ENCODE measurements around the gene RAD17.
"Not testable (repeated sequence)": the region's sequence is repeated elsewhere in the genome, so short reads cannot be mapped to it uniquely, and the experiment has no call there.

Gene RAD17

GRCh38 chr5:69418554-69418953 is 48.9 kb downstream of the RAD17 start:
- in situ Hi-C loops (cut with HindIII; ENCODE audit: low sequenced_read_pairs): no loop called here
- DNase-seq (ENCODE audit: low read depth, low spot score): no peak
- no peak for TF ChIP-seq CTCF (IDR thresholded peaks at IDR 0.05; ENCODE audit: low read depth, low read length)
- no peak overlapping the region for H3K4me3 ChIP-seq (ENCODE audit: low read depth, low read length)

- TF ChIP-seq CTCF (IDR thresholded peaks at IDR 0.05; ENCODE audit: low read depth, low read length): no peak
- no peak overlapping the region for H3K4me3 ChIP-seq (ENCODE audit: low read depth, low read length)
- no peak for DNase-seq (ENCODE audit: low read depth, low spot score)
- in situ Hi-C loops (cut with HindIII; ENCODE audit: low sequenced_read_pairs): no loop called here
Measured at GRCh38 chr5:69431424-69432303, 62.0 kb downstream of the RAD17 start.

GRCh38 chr5:69432412-69433206 is 63.0 kb downstream of the RAD17 start:
- TF ChIP-seq CTCF (IDR thresholded peaks at IDR 0.05; ENCODE audit: low read depth, low read length): no peak
- no peak overlapping the region for H3K4me3 ChIP-seq (ENCODE audit: low read depth, low read length)
- in situ Hi-C loops (cut with HindIII; ENCODE audit: low sequenced_read_pairs): no loop called here
- DNase-seq (ENCODE audit: low read depth, low spot score): no peak

- in situ Hi-C loops (cut with HindIII; ENCODE audit: low sequenced_read_pairs); DNase-seq (ENCODE audit: low read depth, low spot score); H3K4me3 ChIP-seq (ENCODE audit: low read depth, low read length): not testable (repeated sequence)
Measured at GRCh38 chr5:69435276-69435884, 65.8 kb downstream of the RAD17 start.

- no peak for DNase-seq (ENCODE audit: low read depth, low spot score)
- H3K4me3 ChIP-seq (ENCODE audit: low read depth, low read length): no peak overlapping the region
- in situ Hi-C loops (cut with HindIII; ENCODE audit: low sequenced_read_pairs): no loop called here
- TF ChIP-seq CTCF (IDR thresholded peaks at IDR 0.05; ENCODE audit: low read depth, low read length): no peak
Measured at GRCh38 chr5:69444127-69444754, 74.6 kb downstream of the RAD17 start.

- DNase-seq (ENCODE audit: low read depth, low spot score): no peak
- no peak overlapping the region for H3K4me3 ChIP-seq (ENCODE audit: low read depth, low read length)
- in situ Hi-C loops (cut with HindIII; ENCODE audit: low sequenced_read_pairs): no loop called here
- no peak for TF ChIP-seq CTCF (IDR thresholded peaks at IDR 0.05; ENCODE audit: low read depth, low read length)
Measured at GRCh38 chr5:69449511-69449910, 79.9 kb downstream of the RAD17 start.

Measured in astrocyte of the spinal cord (primary cell).